ENCODE measurements around the gene GPAM. TPM values are rescaled to one million over a fixed set of nuclear protein-coding genes. Genes with fewer than 3 reads are reported as not detected.

Gene GPAM
- total RNA-seq, 1 donor from 2014 or later = 15.4 TPM

DNA sequence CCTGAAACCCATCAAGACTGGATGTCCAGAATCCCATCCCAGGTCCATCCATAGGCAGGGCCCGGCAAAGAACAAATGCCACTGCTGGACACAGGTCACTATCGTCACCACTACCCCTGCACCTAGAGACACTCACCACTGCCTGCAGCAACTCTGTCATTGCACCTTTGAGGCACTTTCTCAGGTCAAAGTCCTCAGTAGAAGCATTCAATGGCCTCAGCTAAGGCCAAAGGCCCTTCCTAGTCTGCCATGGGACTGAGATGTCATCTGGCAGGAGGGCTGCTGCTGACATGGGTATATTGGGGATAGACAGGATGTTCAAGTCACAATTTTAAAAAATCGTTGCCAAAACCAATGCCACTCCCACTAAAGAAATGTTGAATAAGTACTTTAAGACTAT is 58.7 kb downstream of the GPAM start:
- Histone ChIP-seq H3K79me2 (ENCODE audit: insufficient read depth, low read length) (no peaks in the 10 kb centered on the region), H3K27me3 (ENCODE audit: insufficient read depth, low read length) (no peaks in the 10 kb centered on the region), H2AFZ (ENCODE audit: low read depth, low read length) (no peak overlapping the region), H3K36me3 (ENCODE audit: insufficient read depth, low read length) (no peaks in the 10 kb centered on the region), H3K9me3 (ENCODE audit: insufficient read depth, low read depth, low read length) (peaks cover 4% of the 10 kb centered on the region), H3K9ac (ENCODE audit: low read length) (no peak overlapping the region), H4K20me1 (ENCODE audit: insufficient read depth, low read length) (no peaks in the 10 kb centered on the region), H3K4me1 (ENCODE audit: insufficient read depth, low read length) (no peaks in the 10 kb centered on the region), H3K4me2 (ENCODE audit: low read length) (no peak overlapping the region), H3K27ac (ENCODE audit: low read depth, low read length) (no peak overlapping the region), H3K4me3 (ENCODE audit: insufficient read depth, low read depth, low read length) (no peak overlapping the region)
- H3K9me3 Mint-ChIP-seq (ENCODE audit: unreplicated experiment) = no peaks in the 10 kb centered on the region
- peaks cover 21% of the 10 kb centered on the region for H3K27me3 Mint-ChIP-seq (ENCODE audit: low read depth, unreplicated experiment)
- no peak for TF ChIP-seq EZH2 (IDR thresholded peaks at IDR 0.05; ENCODE audit: insufficient read depth, low read length)
- TF ChIP-seq, protein P1, sequence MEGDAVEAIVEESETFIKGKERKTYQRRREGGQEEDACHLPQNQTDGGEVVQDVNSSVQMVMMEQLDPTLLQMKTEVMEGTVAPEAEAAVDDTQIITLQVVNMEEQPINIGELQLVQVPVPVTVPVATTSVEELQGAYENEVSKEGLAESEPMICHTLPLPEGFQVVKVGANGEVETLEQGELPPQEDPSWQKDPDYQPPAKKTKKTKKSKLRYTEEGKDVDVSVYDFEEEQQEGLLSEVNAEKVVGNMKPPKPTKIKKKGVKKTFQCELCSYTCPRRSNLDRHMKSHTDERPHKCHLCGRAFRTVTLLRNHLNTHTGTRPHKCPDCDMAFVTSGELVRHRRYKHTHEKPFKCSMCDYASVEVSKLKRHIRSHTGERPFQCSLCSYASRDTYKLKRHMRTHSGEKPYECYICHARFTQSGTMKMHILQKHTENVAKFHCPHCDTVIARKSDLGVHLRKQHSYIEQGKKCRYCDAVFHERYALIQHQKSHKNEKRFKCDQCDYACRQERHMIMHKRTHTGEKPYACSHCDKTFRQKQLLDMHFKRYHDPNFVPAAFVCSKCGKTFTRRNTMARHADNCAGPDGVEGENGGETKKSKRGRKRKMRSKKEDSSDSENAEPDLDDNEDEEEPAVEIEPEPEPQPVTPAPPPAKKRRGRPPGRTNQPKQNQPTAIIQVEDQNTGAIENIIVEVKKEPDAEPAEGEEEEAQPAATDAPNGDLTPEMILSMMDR (IDR thresholded peaks at IDR 0.05; ENCODE audit: insufficient read depth, low read depth, low read length) = no peak
- H3K36me3 Mint-ChIP-seq (ENCODE audit: low read depth, unreplicated experiment) = no peaks in the 10 kb centered on the region
- DNase-seq (ENCODE audit: low read depth) (no peak), FAIRE-seq (no peak)
- no peak overlapping the region for H3K27ac Mint-ChIP-seq (ENCODE audit: unreplicated experiment)
- H3K4me1 Mint-ChIP-seq (ENCODE audit: low read depth, unreplicated experiment) = no peaks in the 10 kb centered on the region
- no peak overlapping the region for H3K4me3 Mint-ChIP-seq (ENCODE audit: unreplicated experiment)

DNA sequence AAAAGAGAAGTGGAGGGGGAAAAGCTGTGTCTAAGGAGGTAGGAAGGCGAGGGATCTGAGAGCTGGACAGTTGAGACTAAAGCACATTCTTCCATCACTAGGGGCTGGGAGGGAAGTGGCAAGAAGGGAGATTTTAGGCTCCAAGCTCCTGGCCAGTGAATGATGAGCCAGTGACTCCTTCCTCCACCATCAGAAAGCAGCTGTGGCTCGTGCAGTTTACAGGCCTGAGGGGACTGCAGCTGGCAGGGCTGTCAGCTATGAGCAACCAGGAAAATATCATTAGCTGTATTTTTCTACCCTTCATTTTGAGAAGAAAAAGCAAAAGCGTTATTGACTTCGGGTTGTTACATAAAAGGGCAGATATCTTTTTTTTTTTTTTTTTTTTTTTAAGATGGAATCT is 60.7 kb downstream of the GPAM start:
- H3K4me2 ChIP-seq (ENCODE audit: low read length) = no peak overlapping the region
- no peaks in the 10 kb centered on the region for H3K9me3 Mint-ChIP-seq (ENCODE audit: unreplicated experiment)
- H3K27ac ChIP-seq (ENCODE audit: low read depth, low read length) = no peak overlapping the region
- no peaks in the 10 kb centered on the region for H3K79me2 ChIP-seq (ENCODE audit: insufficient read depth, low read length)
- H3K9me3 ChIP-seq (ENCODE audit: insufficient read depth, low read depth, low read length) = peaks cover 4% of the 10 kb centered on the region
- no peaks in the 10 kb centered on the region for H3K4me1 Mint-ChIP-seq (ENCODE audit: low read depth, unreplicated experiment)
- no peaks in the 10 kb centered on the region for H3K36me3 Mint-ChIP-seq (ENCODE audit: low read depth, unreplicated experiment)
- H3K4me3 Mint-ChIP-seq (ENCODE audit: unreplicated experiment) = no peak overlapping the region
- H2AFZ ChIP-seq (ENCODE audit: low read depth, low read length) = no peak overlapping the region
- H3K27me3 ChIP-seq (ENCODE audit: insufficient read depth, low read length) = no peaks in the 10 kb centered on the region
- H3K4me3 ChIP-seq (ENCODE audit: insufficient read depth, low read depth, low read length) = no peak overlapping the region
- FAIRE-seq = no peak
- no peaks in the 10 kb centered on the region for H3K36me3 ChIP-seq (ENCODE audit: insufficient read depth, low read length)
- H4K20me1 ChIP-seq (ENCODE audit: insufficient read depth, low read length) = no peaks in the 10 kb centered on the region
- no peak for DNase-seq (ENCODE audit: low read depth)
- TF ChIP-seq, protein P1 (IDR thresholded peaks at IDR 0.05; ENCODE audit: insufficient read depth, low read depth, low read length) = no peak
- TF ChIP-seq EZH2 (IDR thresholded peaks at IDR 0.05; ENCODE audit: insufficient read depth, low read length) = no peak
- peaks cover 16% of the 10 kb centered on the region for H3K27me3 Mint-ChIP-seq (ENCODE audit: low read depth, unreplicated experiment)
- H3K9ac ChIP-seq (ENCODE audit: low read length) = no peak overlapping the region
- no peaks in the 10 kb centered on the region for H3K4me1 ChIP-seq (ENCODE audit: insufficient read depth, low read length)
- no peak overlapping the region for H3K27ac Mint-ChIP-seq (ENCODE audit: unreplicated experiment)

DNA sequence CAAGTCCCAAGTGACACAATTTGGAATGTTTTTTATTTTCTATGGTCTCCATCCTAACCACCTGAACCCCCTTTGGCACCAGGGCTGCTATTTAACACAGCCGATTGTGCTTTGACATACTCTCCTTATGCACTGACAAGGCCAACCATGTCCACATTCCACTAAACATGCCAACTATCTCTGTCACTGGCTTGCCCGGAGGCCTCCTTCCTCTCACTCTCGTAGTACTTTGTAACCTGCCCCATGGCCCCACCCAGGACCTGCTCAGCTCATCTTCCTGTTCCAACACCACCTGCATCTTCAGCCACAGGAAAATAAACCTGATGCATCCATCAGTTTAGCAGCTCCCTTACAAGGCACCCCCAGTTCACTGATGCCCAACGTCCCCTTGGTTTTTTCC is 63.1 kb downstream of the GPAM start:
- no peak overlapping the region for H3K9ac ChIP-seq (ENCODE audit: low read length)

More for the DNA sequence above, 63.1 kb downstream of the GPAM start:
- Mint-ChIP-seq H3K27ac (ENCODE audit: unreplicated experiment) (no peak overlapping the region), H3K9me3 (ENCODE audit: unreplicated experiment) (no peaks in the 10 kb centered on the region), H3K36me3 (ENCODE audit: low read depth, unreplicated experiment) (no peaks in the 10 kb centered on the region), H3K4me3 (ENCODE audit: unreplicated experiment) (no peak overlapping the region), H3K4me1 (ENCODE audit: low read depth, unreplicated experiment) (no peaks in the 10 kb centered on the region), H3K27me3 (ENCODE audit: low read depth, unreplicated experiment) (peaks cover 13% of the 10 kb centered on the region)
- Histone ChIP-seq H4K20me1 (ENCODE audit: insufficient read depth, low read length) (no peaks in the 10 kb centered on the region), H3K4me3 (ENCODE audit: insufficient read depth, low read depth, low read length) (no peak overlapping the region), H3K9me3 (ENCODE audit: insufficient read depth, low read depth, low read length) (peaks cover 4% of the 10 kb centered on the region), H3K79me2 (ENCODE audit: insufficient read depth, low read length) (no peaks in the 10 kb centered on the region), H3K4me2 (ENCODE audit: low read length) (no peak overlapping the region), H3K27me3 (ENCODE audit: insufficient read depth, low read length) (no peaks in the 10 kb centered on the region), H2AFZ (ENCODE audit: low read depth, low read length) (no peak overlapping the region), H3K4me1 (ENCODE audit: insufficient read depth, low read length) (no peaks in the 10 kb centered on the region), H3K36me3 (ENCODE audit: insufficient read depth, low read length) (no peaks in the 10 kb centered on the region), H3K27ac (ENCODE audit: low read depth, low read length) (no peak overlapping the region)
- DNase-seq (ENCODE audit: low read depth) = no peak
- no peak for FAIRE-seq
- TF ChIP-seq, protein P1 (IDR thresholded peaks at IDR 0.05; ENCODE audit: insufficient read depth, low read depth, low read length) = no peak
- no peak for TF ChIP-seq EZH2 (IDR thresholded peaks at IDR 0.05; ENCODE audit: insufficient read depth, low read length)

Data from astrocyte (in vitro differentiated cells and primary cell).